Measurements from ENCODE around the gene LMOD2. TPM values are rescaled to one million over a fixed set of nuclear protein-coding genes. Genes with fewer than 3 reads are reported as not detected.

Gene LMOD2
- total RNA-seq, 1 experiment from 2014 or later, result not detected

DNA sequence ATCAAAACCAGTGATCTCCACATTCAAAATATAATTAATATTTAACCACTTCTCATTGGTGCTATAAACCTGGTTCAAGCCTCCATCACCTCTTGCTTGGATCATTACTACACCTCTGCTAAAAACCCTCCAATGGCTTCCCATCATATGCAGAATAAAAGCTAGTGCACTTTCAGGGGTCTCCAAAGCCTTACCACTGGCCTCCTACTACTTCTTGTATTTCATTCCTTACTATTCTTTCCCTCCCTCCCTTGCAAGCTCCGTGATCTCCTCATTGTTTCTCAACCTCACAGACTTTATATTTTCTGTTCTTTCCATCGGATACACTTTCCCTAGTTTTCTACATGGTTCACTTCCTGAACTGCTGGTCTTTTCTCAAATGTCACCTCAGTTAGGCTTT is 31.5 kb downstream of the LMOD2 start:
- DNase-seq, result no peak
- Histone ChIP-seq H4K20me1 (ENCODE audit: control insufficient read depth, insufficient read depth, insufficient read length) (no peaks in the 10 kb centered on the region), H3K9me3 (ENCODE audit: control insufficient read depth, low read depth, low read length) (no peaks in the 10 kb centered on the region), H2BK20ac (ENCODE audit: low read depth, low read length, poor library complexity, severe bottlenecking) (no peak overlapping the region), H3K9ac (ENCODE audit: extremely low read depth, insufficient read length, low read length) (no peak overlapping the region), H2AFZ (ENCODE audit: low read length) (no peak overlapping the region), H3K79me1 (ENCODE audit: insufficient read depth, low read depth, low read length, poor library complexity, severe bottlenecking) (no peaks in the 10 kb centered on the region), H2BK120ac (ENCODE audit: low read depth, low read length, poor library complexity, severe bottlenecking) (no peak overlapping the region), H3K23me2 (ENCODE audit: insufficient read length, low read depth, low read length, poor library complexity, severe bottlenecking) (no peaks in the 10 kb centered on the region), H3K27ac (ENCODE audit: insufficient read length, low read depth, low read length) (no peak overlapping the region), H3K14ac (ENCODE audit: insufficient read depth, low read length) (no peak overlapping the region), H4K8ac (replicated peaks; ENCODE audit: insufficient read length, low read depth, low read length) (no peak overlapping the region), H3K56ac (ENCODE audit: insufficient read length, low read depth, low read length) (no peak overlapping the region), H2BK12ac (ENCODE audit: insufficient read length, low read depth, low read length) (no peak overlapping the region), H3K4me1 (ENCODE audit: insufficient read depth, low read length) (no peaks in the 10 kb centered on the region), H3K79me2 (ENCODE audit: insufficient read depth, low read length) (no peaks in the 10 kb centered on the region), H3K23ac (ENCODE audit: insufficient read length, low read depth, low read length) (no peak overlapping the region), H4K91ac (ENCODE audit: insufficient read length, low read depth, low read length) (no peak overlapping the region), H3K4me2 (ENCODE audit: insufficient read depth, insufficient read length, low read length) (no peak overlapping the region), H4K5ac (ENCODE audit: insufficient read length, low read depth, low read length) (no peak overlapping the region), H2BK15ac (ENCODE audit: low read depth, low read length) (no peak overlapping the region), H3K27me3 (ENCODE audit: insufficient read depth, low read length) (no peaks in the 10 kb centered on the region), H2AK5ac (ENCODE audit: insufficient read length, low read length) (no peak overlapping the region), H3T11ph (ENCODE audit: low read length) (no peak overlapping the region), H3K4ac (ENCODE audit: low read depth, low read length) (no peak overlapping the region), H2BK5ac (ENCODE audit: insufficient read length, low read length) (no peak overlapping the region), H3K18ac (ENCODE audit: insufficient read length, low read depth, low read length) (no peak overlapping the region)
- no peak overlapping the region; a peak in 2 of 7 replicates for H3K27ac Mint-ChIP-seq
- no peak overlapping the region for H3K4me3 Mint-ChIP-seq
- no CpG with 5 or more reads among the region's 2 CpGs for WGBS (ENCODE audit: extremely low coverage, insufficient read length, low lambda C conversion rate)
- peaks cover 5 to 36% (median 32%) of the 10 kb centered on the region in 3 experiments; a peak in 6 of 7 replicates for H3K36me3 Mint-ChIP-seq (ENCODE audit: insufficient read depth in 1 of 3, low read depth in 3 of 3)
- peaks cover 0 to 14% of the 10 kb centered on the region in 2 experiments; a peak in 2 of 4 replicates for H3K4me1 Mint-ChIP-seq
- TF ChIP-seq, protein P1, sequence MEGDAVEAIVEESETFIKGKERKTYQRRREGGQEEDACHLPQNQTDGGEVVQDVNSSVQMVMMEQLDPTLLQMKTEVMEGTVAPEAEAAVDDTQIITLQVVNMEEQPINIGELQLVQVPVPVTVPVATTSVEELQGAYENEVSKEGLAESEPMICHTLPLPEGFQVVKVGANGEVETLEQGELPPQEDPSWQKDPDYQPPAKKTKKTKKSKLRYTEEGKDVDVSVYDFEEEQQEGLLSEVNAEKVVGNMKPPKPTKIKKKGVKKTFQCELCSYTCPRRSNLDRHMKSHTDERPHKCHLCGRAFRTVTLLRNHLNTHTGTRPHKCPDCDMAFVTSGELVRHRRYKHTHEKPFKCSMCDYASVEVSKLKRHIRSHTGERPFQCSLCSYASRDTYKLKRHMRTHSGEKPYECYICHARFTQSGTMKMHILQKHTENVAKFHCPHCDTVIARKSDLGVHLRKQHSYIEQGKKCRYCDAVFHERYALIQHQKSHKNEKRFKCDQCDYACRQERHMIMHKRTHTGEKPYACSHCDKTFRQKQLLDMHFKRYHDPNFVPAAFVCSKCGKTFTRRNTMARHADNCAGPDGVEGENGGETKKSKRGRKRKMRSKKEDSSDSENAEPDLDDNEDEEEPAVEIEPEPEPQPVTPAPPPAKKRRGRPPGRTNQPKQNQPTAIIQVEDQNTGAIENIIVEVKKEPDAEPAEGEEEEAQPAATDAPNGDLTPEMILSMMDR (conservative IDR thresholded peaks at IDR 0.05), result no peak
- no peaks in the 10 kb centered on the region for H3K9me3 Mint-ChIP-seq
- no peaks in the 10 kb centered on the region for H3K27me3 Mint-ChIP-seq (ENCODE audit: low read depth)

Measured in H9 (cell line).